SIG-M5 (cell line): ENCODE data around the gene MUC6.
"Not testable (repeated sequence)": the region's sequence is repeated elsewhere in the genome, so short reads cannot be mapped to it uniquely, and the experiment has no call there.

ENCODE experiments used
- DNase-seq: peaks from one replicate; lab custom pipeline; 2025; lab: John Stamatoyannopoulos, UW

The MUC6 gene

DNA sequence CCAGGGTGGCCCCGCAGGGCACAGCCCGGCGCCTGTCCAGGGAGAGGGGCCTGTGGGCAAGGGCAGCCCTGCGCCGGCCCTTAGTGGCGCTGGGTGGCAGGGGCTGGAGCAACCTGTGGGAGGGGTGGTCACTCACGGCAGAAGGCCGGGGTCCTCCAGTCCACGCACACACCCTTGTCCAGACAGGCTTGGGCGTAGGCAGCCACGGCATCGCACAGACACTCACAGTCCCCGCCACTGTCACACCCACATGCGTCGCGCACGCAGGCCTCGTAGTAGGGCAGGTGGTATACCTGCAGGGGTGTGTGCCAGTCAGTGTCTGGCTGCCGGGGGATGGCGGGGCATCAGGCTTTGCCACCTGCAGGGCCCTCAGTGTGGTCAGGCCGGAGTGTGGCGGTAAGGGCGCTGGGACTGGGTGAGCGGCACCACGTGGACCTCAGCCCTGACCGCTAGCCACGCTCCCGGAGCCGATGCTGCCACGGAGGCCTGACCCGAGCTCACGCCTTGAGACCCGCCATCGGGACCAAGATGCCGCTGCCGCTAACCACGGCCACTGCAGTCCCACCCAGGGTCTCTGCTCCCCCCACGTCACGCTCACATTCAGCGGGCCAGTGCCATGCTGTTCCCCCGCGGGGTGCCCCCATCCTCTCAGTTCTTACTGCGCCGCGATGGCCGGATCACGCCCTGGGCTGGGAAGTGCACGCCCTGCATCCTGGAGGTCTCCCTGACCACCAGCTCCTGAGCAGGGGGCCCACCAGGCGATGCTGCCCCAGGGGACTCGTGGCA is 12.5 kb downstream of the MUC6 start:
- no peak for DNase-seq

GRCh38 chr11:1022908-1023810 is 13.4 kb downstream of the MUC6 start:
- no peak for DNase-seq

- no peak for DNase-seq
Measured at GRCh38 chr11:1022411-1022810, 14.1 kb downstream of the MUC6 start.

GRCh38 chr11:1020211-1020905 is 16.2 kb downstream of the MUC6 start:
- DNase-seq, result no peak

- no peak for DNase-seq
Measured at GRCh38 chr11:1019321-1019910, 17.1 kb downstream of the MUC6 start.

DNA sequence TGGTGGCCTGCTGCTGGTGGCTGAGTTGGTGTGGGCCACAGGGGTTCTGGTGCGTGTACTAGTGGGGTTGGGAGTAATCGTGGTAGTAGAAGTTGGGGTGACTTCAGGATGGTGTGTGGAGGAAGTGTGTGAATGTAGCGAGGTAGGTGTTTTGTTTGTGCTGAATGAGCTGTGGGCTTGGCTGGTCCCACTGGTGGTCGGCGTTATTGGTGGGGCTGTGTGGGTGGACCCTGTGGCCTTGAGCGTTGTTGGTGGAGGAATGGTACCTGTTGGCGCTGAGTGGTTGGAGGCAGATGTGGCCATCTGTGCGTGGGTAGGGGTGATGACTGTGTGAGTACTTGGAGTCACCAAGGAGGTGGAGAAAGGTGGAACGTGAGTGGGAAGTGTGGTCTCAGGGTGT is 18.4 kb downstream of the MUC6 start:
- DNase-seq, result no peak

DNA sequence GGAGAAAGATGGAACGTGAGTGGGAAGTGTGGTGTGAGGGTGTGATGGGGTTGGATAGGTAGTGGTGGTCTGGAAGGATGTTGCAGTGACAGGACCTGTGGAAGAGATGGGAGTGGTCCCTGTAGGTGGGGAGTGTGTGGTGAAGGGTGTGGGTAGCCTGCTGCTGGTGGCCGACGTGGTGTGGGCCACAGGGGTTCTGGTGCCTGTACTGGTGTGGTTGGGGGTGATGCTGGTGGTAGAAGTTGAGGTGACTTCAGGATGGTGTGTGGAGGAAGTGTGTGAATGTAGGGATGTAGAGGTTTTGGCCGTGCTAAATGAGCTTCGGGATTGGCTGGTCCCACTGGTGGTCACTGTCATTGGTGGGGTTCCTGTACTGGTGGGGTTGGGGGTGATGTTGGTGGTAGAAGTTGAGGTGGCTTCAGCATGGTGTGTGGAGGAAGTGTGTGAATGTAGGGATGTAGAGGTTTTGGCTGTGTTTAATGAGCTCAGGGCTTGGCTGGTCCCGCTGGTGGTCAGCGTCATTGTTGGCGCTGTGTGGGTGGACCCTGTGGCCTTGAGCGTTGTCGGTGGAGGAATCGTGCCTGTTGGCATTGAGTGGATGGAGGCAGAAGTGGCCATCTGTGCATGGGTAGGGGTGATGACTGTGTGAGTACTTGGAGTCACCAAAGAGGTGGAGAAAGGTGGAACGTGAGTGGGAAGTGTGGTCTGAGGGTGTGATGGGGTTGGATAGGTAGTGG is 19.1 kb downstream of the MUC6 start:
- no peak for DNase-seq

DNA sequence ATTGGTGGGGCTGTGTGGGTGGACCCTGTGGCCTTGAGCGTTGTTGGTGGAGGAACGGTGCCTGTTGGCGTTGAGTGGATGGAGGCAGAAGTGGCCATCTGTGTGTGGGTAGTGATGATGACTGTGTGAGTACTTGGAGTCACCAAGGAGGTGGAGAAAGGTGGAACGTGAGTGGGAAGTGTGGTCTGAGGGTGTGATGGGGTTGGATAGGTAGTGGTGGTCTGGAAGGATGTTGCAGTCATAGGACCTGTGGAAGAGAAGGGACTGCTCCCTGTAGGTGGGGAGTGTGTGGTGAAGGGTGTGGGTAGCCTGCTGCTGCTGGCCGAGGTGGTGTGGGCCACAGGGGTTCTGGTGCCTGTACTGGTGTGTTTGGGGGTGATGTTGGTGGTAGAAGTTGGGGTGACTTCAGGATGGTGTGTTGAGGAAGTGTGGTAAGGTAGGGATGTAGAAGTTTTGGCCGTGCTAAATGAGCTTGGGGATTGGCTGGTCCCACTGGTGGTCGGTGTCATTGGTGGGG is 19.9 kb downstream of the MUC6 start:
- DNase-seq, result not testable (repeated sequence)

DNA sequence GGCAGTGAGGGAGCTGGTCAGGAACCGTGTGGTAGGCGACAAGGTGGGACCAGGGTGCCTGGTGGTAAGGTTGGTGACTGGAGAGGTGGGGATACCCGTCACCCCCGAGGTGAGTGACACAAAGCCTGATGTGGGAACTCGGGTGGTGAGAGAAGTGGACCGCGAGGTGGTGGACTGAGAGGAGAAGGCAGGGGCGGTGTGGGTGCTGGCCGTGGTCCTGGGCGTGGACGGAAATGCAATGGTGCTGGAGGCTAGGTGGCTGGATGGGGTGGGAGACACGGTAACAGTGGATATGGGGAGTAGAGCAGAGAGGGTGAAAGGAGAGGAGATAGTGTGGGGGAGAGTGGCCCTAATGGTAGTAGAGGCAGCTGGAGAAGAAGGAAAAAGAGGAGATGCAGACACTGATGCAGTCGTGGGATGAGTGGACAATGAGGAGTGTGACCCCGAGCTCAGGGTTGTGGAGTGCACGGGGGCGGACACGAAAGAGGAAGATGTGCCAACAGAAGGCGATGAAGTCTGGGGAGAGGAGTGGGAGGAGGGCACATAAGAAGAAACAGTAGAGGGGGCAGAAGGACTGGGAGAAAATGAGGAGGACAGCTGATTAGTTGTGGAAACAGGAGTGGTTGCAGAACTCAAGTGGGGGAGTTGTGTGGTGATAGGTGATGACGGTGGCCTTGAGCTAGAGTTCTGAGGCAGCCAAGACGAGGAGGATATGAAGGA is 20.5 kb downstream of the MUC6 start:
- no peak for DNase-seq

GRCh38 chr11:1015064-1015463 is 21.5 kb downstream of the MUC6 start:
- no peak for DNase-seq

DNA sequence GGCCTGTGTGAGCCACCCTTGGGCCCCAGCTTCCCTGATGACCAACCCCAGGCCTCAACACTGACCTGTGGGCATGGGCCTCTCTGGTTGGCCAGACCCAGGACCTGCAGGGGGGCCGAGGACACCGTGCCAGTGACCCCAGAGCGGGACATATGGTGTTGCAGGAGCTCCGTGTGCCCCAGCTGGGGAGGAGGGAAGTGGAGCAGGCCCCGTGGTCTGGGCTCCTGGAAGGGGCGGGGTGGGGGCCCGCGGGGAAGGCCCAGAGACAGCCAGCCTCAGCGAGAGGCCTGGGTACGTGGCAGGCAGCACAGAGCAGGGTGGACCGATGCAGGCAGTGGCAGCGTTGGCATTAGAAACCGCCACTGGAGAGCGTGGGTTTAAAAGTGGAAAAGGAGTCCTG is 22.2 kb downstream of the MUC6 start:
- DNase-seq, result no peak

- no peak for DNase-seq
Measured at GRCh38 chr11:1013631-1013935, 22.9 kb downstream of the MUC6 start.

- no peak for DNase-seq
Measured at GRCh38 chr11:1012740-1013630, 23.5 kb downstream of the MUC6 start.

DNA sequence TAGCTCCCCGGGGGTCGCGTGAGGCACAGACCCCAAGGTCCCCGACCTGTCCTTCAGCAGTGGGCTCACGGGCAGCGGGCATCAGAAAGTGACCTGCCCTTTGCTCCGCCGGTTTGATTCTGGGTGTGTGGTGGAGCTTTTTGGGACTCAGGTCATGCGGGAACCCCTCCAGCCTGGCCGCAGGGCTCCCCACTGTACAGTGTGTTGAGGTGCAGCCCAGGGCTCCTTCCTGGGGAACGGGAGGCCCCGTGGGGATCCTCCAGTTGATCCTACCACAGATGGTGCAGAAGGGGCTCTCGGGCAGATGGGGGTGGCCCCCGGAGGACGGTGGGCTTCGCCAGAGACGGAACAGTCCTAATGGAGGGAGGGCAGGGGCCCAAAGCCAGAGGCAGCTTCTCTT is 24.2 kb downstream of the MUC6 start:
- DNase-seq, result no peak

- no peak for DNase-seq
Measured at GRCh38 chr11:1011320-1011698, 25.2 kb downstream of the MUC6 start.

GRCh38 chr11:1010551-1011319 is 25.8 kb downstream of the MUC6 start:
- DNase-seq, result no peak

- no peak for DNase-seq
Measured at GRCh38 chr11:1009991-1010390, 26.5 kb downstream of the MUC6 start.

- no peak for DNase-seq
Measured at GRCh38 chr11:1009371-1009770, 27.1 kb downstream of the MUC6 start.

- DNase-seq, result no peak
Measured at GRCh38 chr11:1008803-1009145, 27.7 kb downstream of the MUC6 start.
